Measurements from ENCODE around the gene HOXB3.
"Not testable (repeated sequence)": the region's sequence is repeated elsewhere in the genome, so short reads cannot be mapped to it uniquely, and the experiment has no call there.

HOXB3 gene

GRCh38 chr17:48526608-48527546 lies 63.2 kb downstream of the HOXB3 start:
- no peak for DNase-seq (ENCODE audit: low spot score)

GRCh38 chr17:48523010-48523409 lies 67.0 kb downstream of the HOXB3 start:
- DNase-seq (ENCODE audit: low spot score) = no peak

DNA sequence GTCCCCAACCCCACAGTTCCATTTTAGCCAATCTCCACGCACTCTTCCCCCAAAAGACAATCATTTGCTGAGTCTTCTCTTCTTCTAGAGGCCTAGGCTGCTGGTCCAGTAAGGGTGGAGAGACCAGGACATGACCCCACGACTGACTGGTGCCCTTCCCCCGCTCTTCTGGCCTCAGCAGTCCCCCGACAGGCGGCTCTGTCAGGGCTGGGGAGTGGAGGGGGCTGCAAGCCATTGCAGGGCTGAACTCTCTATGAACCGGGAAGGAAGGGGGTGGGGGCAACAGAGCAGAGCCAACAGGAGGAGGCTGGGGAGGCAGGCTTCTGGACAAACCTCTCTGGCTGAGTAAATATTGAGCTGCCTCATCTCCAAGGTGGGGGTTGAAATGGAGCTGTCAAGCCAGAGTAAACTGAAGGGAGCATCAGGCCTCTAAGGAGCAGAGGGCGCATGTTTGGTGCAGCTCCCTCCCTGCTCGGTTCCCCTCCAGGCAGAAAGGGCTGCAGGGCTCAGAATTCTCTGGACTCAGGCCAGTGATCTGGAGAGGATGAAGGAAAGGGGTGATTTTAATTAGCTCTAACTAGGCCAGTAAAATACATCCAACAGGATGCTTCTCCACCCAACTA lies 67.9 kb downstream of the HOXB3 start:
- DNase-seq (ENCODE audit: low spot score) = no peak

DNA sequence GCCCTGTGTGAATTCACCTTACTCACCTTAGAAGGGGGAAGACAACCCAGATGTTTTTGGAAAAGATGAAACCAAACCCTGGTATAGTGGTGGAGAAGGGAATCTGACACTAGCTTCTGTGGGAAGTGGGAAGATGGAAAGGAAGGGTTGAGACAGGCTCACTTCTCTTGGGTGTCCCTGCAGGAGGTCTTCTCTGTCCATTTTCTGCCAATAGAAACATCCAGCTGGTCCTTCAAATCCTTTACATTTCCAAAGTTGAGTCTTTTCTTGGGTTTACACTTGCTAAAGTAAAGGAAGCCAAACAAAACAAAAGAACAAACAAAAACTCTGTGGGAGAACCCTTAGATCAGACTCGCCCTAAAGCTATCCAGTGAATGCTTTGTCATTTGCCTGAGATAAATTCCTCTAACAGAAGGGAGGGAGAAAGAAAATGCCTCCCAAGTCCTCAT lies 69.4 kb downstream of the HOXB3 start:
- DNase-seq (ENCODE audit: low spot score) = peak; percentile 62

GRCh38 chr17:48519427-48519826 lies 70.6 kb downstream of the HOXB3 start:
- no peak for DNase-seq (ENCODE audit: low spot score)

DNA sequence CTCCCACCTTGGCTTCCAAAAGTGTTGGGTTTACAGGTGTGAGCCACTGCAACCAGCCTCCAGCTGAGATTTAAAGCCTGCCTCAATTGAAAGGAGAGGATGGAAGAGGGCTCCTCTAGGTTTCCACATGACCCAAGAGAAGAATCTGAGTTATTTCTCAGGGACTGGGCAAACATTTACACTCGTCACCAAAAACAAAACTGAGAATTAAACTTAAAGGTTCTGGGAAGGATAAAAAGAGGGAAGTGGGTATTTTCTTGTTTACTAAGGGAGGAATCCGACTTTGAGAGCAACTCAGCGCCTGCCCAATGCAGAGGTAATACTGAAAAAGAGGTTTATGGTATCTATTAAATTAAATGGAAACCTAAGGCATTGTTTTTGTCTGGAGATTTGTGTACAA lies 72.6 kb downstream of the HOXB3 start:
- no peak for DNase-seq (ENCODE audit: low spot score)

DNA sequence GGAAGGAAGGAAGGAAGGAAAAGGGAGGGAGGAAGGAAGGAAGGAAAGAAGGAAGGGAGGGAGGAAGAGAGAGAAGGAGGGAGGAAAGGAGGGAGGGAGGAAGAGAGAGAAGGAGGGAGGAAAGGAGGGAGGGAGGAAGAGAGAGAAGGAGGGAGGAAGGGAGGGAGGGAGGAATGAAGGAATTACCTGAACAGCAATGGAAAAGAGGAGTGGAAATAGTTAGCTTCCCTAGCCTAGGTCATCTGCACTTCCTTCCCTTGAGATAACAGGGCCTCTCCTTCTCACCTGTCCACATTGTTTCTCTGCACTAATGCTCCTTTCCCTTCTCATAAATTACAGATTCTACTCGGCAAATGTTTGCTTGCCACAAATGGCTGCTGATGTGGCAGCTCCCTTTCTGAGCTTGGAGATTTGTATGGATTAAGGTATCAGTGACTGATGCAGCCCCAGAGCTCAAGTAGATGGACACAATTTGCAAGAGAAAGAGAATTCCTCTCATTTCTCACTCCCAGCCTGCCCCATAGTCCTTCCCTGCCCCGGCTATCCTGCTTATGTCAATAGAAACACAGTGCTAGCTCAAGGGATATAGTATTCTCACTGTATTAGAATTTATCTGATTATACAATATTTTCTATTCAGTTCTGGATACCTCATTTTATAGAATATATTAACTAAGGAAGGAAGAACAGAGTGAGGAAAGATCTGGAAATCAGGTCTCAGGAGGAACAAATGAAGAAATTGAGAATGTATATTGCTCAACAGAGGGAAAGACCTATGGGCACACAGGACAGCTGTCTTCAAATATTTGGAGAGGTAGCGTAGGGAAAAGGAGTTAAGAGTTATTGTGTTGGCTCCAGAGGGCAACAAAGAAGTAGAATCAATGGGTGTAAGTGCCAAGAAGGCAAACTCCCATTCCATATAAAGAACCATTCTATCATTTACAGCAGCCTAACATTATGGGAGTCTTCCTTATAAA lies 73.8 kb downstream of the HOXB3 start:
- no peak for DNase-seq (ENCODE audit: low spot score)

- no peak for DNase-seq (ENCODE audit: low spot score)
Observed at GRCh38 chr17:48514477-48514876, 75.6 kb downstream of the HOXB3 start.

DNA sequence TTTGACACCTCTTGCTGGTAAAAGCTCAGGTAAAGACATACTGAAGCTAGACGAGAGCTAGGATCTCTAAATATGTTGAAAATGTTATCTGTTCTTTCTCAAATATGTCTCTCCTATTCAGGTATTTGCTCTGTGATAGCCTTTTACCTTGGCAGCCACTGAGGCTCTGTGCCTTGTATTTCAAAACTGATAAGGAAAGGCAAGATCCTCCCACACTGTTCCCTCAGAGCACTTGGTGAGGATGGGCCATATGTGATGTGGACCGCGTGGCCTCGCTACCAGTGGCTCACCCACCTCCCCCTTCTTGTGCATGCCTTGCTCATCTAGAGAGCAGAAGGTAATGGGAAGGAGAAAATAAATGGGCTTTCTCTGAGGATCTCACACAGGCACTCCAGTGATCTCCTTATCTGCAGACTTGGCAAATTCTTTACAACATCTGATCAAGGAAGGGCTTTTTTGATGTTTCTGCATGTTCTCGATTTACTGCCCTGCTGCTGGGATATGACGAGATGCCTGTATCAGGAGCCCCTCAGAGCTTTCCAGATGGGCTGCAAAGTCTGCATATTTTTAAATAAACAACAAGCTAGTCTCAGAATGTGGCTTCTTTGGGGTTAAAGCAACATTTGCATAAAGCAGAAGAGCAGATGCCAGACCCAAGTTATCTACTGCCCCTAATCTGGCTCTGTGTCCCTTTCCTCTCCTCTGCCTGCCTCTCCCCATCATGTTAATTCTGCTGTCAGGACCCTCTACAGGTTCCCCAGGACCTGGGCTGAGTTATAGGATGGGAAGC lies 76.2 kb downstream of the HOXB3 start:
- no peak for DNase-seq (ENCODE audit: low spot score)

DNA sequence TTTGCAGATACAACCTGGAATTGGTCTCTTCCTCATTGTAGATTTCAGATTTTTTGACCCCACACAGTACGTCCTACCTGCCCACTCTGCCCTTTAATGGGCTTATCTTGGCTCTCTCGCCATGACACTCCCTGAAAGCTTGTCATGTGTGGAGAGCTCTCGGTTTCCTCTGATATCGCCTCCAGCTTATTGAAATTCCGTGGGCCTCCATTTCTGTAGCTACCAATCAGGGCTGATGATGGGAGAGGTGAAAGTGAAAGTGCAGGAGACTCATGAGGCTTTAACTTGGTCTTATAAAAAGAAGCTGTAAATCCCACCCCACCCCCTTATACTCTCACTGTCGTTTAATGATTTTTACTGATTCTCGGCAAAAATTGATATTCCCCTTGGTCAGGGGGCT lies 76.9 kb downstream of the HOXB3 start:
- DNase-seq (ENCODE audit: low spot score) = no peak

GRCh38 chr17:48510761-48511604 lies 79.1 kb downstream of the HOXB3 start:
- peak; percentile 43 for DNase-seq (ENCODE audit: low spot score)

GRCh38 chr17:48510381-48510760 lies 79.7 kb downstream of the HOXB3 start:
- no peak for DNase-seq (ENCODE audit: low spot score)

- DNase-seq (ENCODE audit: low spot score) = not testable (repeated sequence)
Observed at GRCh38 chr17:48509708-48510107, 80.3 kb downstream of the HOXB3 start.

GRCh38 chr17:48506246-48506645 lies 83.8 kb downstream of the HOXB3 start:
- no peak for DNase-seq (ENCODE audit: low spot score)

DNA sequence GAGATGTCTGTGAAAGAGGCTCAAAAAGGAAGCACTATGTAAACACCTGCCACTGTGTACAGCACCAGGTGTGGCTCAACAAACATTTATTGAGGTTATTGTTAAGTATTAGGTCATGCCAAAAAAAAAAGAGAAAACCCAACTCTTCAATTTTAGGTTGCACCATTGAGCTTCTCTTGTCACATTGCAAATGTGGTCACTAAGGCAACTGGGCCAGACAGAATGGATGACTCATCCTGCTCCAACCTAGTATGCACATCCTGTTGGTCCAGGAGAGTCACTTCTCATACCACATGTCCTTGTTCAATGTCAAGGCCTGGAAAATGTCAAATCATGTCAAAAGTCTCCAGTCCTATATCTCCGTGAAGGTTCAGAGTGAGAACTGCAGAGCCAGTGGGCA lies 84.3 kb downstream of the HOXB3 start:
- DNase-seq (ENCODE audit: low spot score) = peak; percentile 88

- DNase-seq (ENCODE audit: low spot score) = no peak
Observed at GRCh38 chr17:48504953-48505352, 85.1 kb downstream of the HOXB3 start.

- no peak for DNase-seq (ENCODE audit: low spot score)
Observed at GRCh38 chr17:48503747-48504146, 86.3 kb downstream of the HOXB3 start.

DNA sequence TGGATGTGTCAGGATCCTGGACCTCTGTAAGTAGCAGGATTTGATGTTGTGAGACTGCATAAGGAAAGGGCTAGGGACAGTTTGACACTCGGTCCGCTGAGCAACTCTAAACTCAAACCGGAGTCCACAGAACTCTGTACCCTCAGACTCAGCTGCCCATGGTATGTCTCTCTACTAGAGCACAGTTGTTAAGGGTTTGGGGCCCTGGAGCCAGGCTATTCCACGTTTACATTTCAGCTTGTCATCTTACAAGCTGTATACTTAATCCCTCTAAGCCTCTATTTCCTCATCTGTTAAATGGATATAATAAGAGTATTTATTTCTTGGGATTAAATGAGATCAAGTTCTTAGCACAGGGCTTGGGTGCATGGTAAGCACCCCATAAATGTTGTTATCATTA lies 87.1 kb downstream of the HOXB3 start:
- no peak for DNase-seq (ENCODE audit: low spot score)

GRCh38 chr17:48502312-48502711 lies 87.7 kb downstream of the HOXB3 start:
- DNase-seq (ENCODE audit: low spot score) = no peak
